ENCODE measurements around the gene EPM2AIP1.

Gene EPM2AIP1

DNA sequence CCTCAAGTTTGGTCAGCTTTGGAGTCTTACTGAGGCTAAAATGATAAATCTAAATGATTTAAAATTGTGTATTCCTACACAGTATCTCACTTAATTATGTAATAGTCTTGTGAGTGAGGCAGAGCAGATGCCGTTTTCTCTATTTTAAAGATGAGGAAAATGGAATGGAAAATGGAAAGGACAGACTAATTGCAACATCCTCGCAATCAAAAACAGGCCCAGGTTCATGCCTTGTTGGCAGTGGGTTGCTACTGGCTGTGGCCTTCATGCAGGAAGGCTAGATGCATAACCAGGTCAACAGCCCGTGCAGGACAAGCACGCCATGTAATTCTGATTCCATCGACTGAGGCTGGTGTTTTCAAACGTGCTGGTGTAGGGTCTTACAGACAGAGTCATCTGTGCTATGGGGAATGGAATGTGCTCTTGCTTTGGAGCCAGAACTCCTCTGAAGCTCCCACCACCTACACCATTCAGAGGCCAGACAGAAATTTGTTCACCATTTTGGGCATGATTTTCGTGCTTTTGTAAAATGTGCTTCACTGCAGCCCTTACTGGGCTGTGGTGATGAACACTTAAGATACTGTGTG is 38.3 kb upstream of the EPM2AIP1 start:
- H3K4me3 ChIP-seq (ENCODE audit: low read depth, low read length), result no peak overlapping the region
- TF ChIP-seq CTCF (IDR thresholded peaks at IDR 0.05; ENCODE audit: borderline replicate concordance, insufficient read depth, low read depth, low read length), result no peak

DNA sequence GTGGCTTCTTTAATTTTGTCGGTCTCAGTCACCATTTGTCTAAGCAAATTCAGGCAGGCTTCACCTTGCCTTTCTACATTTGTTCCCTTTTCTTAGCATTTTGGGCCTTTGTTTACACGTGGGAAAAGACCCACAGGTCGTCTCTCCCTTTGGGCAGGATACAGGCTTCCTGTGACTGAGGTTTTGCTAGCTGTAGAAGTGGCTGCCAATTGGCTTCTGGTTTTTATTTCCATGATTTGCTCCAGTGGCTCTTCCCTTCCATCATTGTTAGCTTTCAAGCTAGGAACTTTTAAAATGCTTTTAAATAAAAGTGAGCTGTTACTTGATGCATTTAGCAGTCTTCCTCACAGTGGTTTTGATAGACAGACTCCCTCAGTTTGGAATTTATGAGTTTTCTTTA is 37.7 kb upstream of the EPM2AIP1 start:
- TF ChIP-seq CTCF (IDR thresholded peaks at IDR 0.05; ENCODE audit: borderline replicate concordance, insufficient read depth, low read depth, low read length), result no peak
- H3K4me3 ChIP-seq (ENCODE audit: low read depth, low read length), result no peak overlapping the region

DNA sequence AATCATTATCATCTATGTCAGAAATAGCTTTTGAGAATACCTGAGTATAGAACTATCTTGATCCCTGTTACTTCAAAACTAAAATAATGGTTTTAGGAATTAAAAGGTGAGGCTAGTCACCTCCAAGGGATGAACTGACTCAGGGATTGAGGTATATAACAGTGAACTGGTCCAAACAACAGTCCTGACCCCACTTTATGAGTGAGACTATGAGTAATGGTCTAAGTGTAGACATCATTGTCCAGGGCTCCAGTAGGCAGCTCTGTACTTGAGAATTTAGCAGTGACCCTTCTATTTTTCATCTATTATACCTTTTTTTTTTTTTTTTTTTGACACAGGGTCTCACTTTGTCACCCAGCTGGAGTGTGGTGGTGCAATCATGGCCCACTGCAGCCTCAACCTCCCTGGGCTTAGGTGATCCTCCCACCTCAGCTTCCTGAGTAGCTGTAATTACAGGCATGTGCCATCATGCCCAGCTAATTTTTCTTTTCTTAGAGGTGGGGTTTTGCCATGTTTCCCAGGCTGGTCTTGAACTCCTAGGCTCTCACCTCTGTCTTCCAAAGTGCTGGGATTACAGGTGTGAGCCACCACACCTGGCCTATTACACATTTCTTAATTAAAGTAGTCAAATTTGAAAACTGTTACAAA is 36.7 kb upstream of the EPM2AIP1 start:
- H3K4me3 ChIP-seq (ENCODE audit: low read depth, low read length), result no peak overlapping the region
- TF ChIP-seq CTCF (IDR thresholded peaks at IDR 0.05; ENCODE audit: borderline replicate concordance, insufficient read depth, low read depth, low read length), result no peak

- no peak for TF ChIP-seq CTCF (IDR thresholded peaks at IDR 0.05; ENCODE audit: borderline replicate concordance, insufficient read depth, low read depth, low read length)
- no peak overlapping the region for H3K4me3 ChIP-seq (ENCODE audit: low read depth, low read length)
These were observed 36.2 kb upstream of the EPM2AIP1 start for GRCh38 chr3:37029111-37029510.

DNA sequence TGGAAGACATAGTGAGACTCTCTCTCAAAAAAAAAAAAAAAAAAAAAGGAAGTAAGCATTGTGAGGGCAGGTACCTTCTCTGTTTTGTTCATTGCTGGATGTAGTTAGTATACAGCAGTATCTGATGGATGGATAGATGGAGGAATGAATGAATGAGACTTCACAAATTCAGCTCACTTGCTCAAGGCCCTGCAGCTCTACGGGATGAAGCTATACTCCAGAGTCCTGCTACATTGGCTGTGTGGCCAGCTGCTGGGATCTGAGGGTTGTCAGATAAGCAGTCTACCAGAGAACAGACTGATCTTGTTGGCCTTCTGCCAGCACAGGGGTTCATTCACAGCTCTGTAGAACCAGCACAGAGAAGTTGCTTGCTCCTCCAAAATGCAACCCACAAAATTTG is 35.4 kb upstream of the EPM2AIP1 start:
- no peak for TF ChIP-seq CTCF (IDR thresholded peaks at IDR 0.05; ENCODE audit: borderline replicate concordance, insufficient read depth, low read depth, low read length)
- H3K4me3 ChIP-seq (ENCODE audit: low read depth, low read length), result no peak overlapping the region

DNA sequence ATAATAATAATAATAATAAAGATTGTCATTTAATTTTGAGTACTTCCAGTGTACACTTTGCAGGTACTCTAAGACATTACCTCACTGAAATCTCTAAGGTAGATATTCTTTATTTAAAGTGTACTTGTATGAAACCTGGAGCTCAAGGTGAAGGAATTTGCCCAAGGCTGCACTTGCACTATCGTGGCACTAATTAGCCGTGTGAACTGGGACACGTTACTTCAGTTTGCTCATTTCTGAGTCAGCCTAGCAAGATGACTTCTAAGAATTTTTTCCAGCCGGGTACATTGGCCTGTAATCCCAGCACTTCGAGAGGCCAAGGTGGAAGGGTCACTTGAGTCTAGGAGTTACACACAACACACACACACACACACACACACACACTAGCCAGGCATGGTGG is 33.9 kb upstream of the EPM2AIP1 start:
- H3K4me3 ChIP-seq (ENCODE audit: low read depth, low read length), result no peak overlapping the region
- TF ChIP-seq CTCF (IDR thresholded peaks at IDR 0.05; ENCODE audit: borderline replicate concordance, insufficient read depth, low read depth, low read length), result no peak

All from GM12875 (cell line).